ENCODE results near the gene PDE7B. TPM values are rescaled to one million over a fixed set of nuclear protein-coding genes. Genes with fewer than 3 reads are reported as not detected.

PDE7B gene
- total and polyA plus RNA-seq, 2 of the 13 experiments (the other 11 are each of a cell fraction or from before 2014, with no cell fraction given) = not detected

- DNase-seq (ENCODE audit: low spot score) (no peak), FAIRE-seq (no peak), ATAC-seq (no peak)
- H3K9me3 ChIP-seq (ENCODE audit: low read length) = no peaks in the 10 kb centered on the region
- peaks cover 8% of the 10 kb centered on the region for H3K4me1 ChIP-seq (ENCODE audit: insufficient read depth, low read length)
- ChIA-PET POLR2A (no interaction called here), CTCF (ENCODE audit: low intra/inter-chr PET ratio, low total read pairs) (no interaction called here)
- no peak overlapping the region for H3K9ac ChIP-seq (ENCODE audit: insufficient read depth, low read depth, low read length)
- H3K27ac ChIP-seq (ENCODE audit: extremely low read length, insufficient read depth, low read length) = no peak overlapping the region
- H4K20me1 ChIP-seq (ENCODE audit: insufficient read depth, low read length) = no peaks in the 10 kb centered on the region
- no TSS peak for BruUV-seq (replicated peaks)
- H3K27me3 ChIP-seq (ENCODE audit: control insufficient read depth in 1 of 2, insufficient read depth in 2 of 2, low read length in 2 of 2) = no peaks in the 10 kb centered on the region; a peak in 1 of 5 replicates
- no peak overlapping the region for H3K4me2 ChIP-seq (ENCODE audit: low read depth, low read length)
- H3K79me2 ChIP-seq (ENCODE audit: insufficient read depth, low read length) = no peaks in the 10 kb centered on the region
- intact Hi-C loops (cut with micrococcal nuclease; ENCODE audit: unreplicated experiment) = no loop called here
- in situ Hi-C loops (cut with HindIII; ENCODE audit: extremely low pct_ligation_motif_present, low pct_unique_long_range_greater_than_20kb) = no loop called here
- no peak overlapping the region for H2AFZ ChIP-seq (ENCODE audit: low read length)
- no peak for TF ChIP-seq CTCF (CRISPR knock-in tag; IDR thresholded peaks at IDR 0.05)
- TF ChIP-seq DNMT1 (CRISPR knock-in tag; IDR thresholded peaks at IDR 0.05) = no peak
- TF ChIP-seq ATF4 (CRISPR knock-in tag; IDR thresholded peaks at IDR 0.05) = no peak
- TF ChIP-seq ZEB1 (IDR thresholded peaks at IDR 0.05; ENCODE audit: insufficient replicate concordance, low read depth) = no peak
- no peak for TF ChIP-seq GFI1 (CRISPR knock-in tag; IDR thresholded peaks at IDR 0.05; ENCODE audit: borderline replicate concordance)
- TF ChIP-seq RAD51 (IDR thresholded peaks at IDR 0.05; ENCODE audit: borderline replicate concordance) = peak; percentile 75; the same call in 1 of the 2 replicates
- TF ChIP-seq KLF12 (CRISPR knock-in tag; IDR thresholded peaks at IDR 0.05; ENCODE audit: borderline replicate concordance) = no peak
- H3K4me3 ChIP-seq (replicated peaks in 1 of 3; ENCODE audit: insufficient read depth in 1 of 3, low read depth in 2 of 3, low read length in 3 of 3) = no peak overlapping the region
- 11% methylated on average over 4 of the region's 4 CpGs for WGBS (ENCODE audit: low lambda C conversion rate)
- no peaks in the 10 kb centered on the region for H3K36me3 ChIP-seq (replicated peaks in 1 of 2; ENCODE audit: control insufficient read depth in 1 of 2, insufficient read depth in 2 of 2, low read length in 2 of 2)
Measured at GRCh38 chr6:135815216-135815615, 36.3 kb upstream of the PDE7B start.
